ENCODE results near the gene DLGAP1.

- TF ChIP-seq TAF1 (CRISPR knock-in tag; IDR thresholded peaks at IDR 0.05), result no peak
- TF ChIP-seq, protein P1, sequence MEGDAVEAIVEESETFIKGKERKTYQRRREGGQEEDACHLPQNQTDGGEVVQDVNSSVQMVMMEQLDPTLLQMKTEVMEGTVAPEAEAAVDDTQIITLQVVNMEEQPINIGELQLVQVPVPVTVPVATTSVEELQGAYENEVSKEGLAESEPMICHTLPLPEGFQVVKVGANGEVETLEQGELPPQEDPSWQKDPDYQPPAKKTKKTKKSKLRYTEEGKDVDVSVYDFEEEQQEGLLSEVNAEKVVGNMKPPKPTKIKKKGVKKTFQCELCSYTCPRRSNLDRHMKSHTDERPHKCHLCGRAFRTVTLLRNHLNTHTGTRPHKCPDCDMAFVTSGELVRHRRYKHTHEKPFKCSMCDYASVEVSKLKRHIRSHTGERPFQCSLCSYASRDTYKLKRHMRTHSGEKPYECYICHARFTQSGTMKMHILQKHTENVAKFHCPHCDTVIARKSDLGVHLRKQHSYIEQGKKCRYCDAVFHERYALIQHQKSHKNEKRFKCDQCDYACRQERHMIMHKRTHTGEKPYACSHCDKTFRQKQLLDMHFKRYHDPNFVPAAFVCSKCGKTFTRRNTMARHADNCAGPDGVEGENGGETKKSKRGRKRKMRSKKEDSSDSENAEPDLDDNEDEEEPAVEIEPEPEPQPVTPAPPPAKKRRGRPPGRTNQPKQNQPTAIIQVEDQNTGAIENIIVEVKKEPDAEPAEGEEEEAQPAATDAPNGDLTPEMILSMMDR (CRISPR knock-in tag; IDR thresholded peaks at IDR 0.05), result no peak
- TF ChIP-seq E2F1 (CRISPR knock-in tag; IDR thresholded peaks at IDR 0.05), result no peak
- no peak for TF ChIP-seq CHD2 (IDR thresholded peaks at IDR 0.05; ENCODE audit: low read depth, low read length)
- no peak for TF ChIP-seq POLR2A (IDR thresholded peaks at IDR 0.05; ENCODE audit: insufficient read depth in 1 of 2, low read depth in 2 of 2, low read length in 2 of 2)
- TF ChIP-seq, protein P2, sequence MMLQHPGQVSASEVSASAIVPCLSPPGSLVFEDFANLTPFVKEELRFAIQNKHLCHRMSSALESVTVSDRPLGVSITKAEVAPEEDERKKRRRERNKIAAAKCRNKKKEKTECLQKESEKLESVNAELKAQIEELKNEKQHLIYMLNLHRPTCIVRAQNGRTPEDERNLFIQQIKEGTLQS (CRISPR knock-in tag; IDR thresholded peaks at IDR 0.05), result no peak
- TF ChIP-seq SALL1 (CRISPR knock-in tag; IDR thresholded peaks at IDR 0.05), result no peak
- TF ChIP-seq PTBP1 (IDR thresholded peaks at IDR 0.05; ENCODE audit: low read depth, low read length, poor library complexity, severe bottlenecking), result no peak
- TF ChIP-seq YY1 (IDR thresholded peaks at IDR 0.05; ENCODE audit: insufficient read depth, insufficient replicate concordance, low read depth, low read length), result no peak
These were observed 925.5 kb downstream of the DLGAP1 start for GRCh38 chr18:3529601-3530000.

Measured in HepG2 (cell line).